Tibial artery (tissue), 4 donors: ENCODE measurements around the gene CAND2.

ENCODE experiments used
- DNase-seq, 2 donors: peaks; one replicate each; pipeline ENCODE4 v3.0.0-alpha.2; 2019
- H3K27ac ChIP-seq, 2 donors: fragments of 200-600 bp; sonication (generic) in 1 of 2; 1 replicate in 1 of 2; 2 replicates in 1 of 2; pipeline ENCODE4 v1.5.1; 2018 to 2019; ENCODE audit warnings: mild to moderate bottlenecking in 1 of 2
- H3K27me3 ChIP-seq, 2 donors: fragments of 200-600 bp; sonication (generic) in 1 of 2; one replicate each; pipeline versions ENCODE4 v1.5.1 to v1.6.0; 2016 to 2019
- H3K36me3 ChIP-seq, 3 donors: fragments of 200-600 bp; sonication (generic) in 2 of 3; one replicate each; pipeline ENCODE4 v1.5.1; 2016 to 2019; ENCODE audit warnings: mild to moderate bottlenecking in 2 of 3
- H3K4me1 ChIP-seq, 4 donors: fragments of 200-600 bp; sonication (generic) in 2 of 4; 1 replicate in 3 of 4; 2 replicates in 1 of 4; pipeline ENCODE4 v1.5.1; 2016 to 2019
- H3K4me3 ChIP-seq, 2 donors: fragments of 200-600 bp; sonication (generic) in 1 of 2; 1 replicate in 1 of 2; 2 replicates in 1 of 2; pipeline ENCODE4 v1.5.1; 2018 to 2019; ENCODE audit warnings: mild to moderate bottlenecking in 2 of 2
- H3K9me3 ChIP-seq, 3 donors: fragments of 200-600 bp; sonication (generic) in 1 of 3; one replicate each; pipeline ENCODE4 v1.5.1; 2016 to 2019
- CTCF ChIP-seq, 2 experiments: fragments of 200-600 bp in 1 of 2; fragments of 450-650 bp in 1 of 2; IDR thresholded peaks; one replicate each; pipeline ENCODE4 v1.5.1; 2017 to 2019; ENCODE audit warnings: antibody characterized with exemption in 2 of 2, mild to moderate bottlenecking in 1 of 2, moderate library complexity in 1 of 2
- intact Hi-C: fragments of 100-400 bp; cut with DNase I; formaldehyde crosslinking; loops from one replicate; pipeline ENCODE4 v1.15.0; 2023; ENCODE audit warnings: low total_unique reads

Gene CAND2

GRCh38 chr3:12808587-12808986 lies 12.1 kb downstream of the CAND2 start:
- Histone ChIP-seq H3K27ac (peak overlapping the region; percentile 46 to 84), H3K9me3 (no peaks in the 10 kb centered on the region), H3K36me3 (peaks cover 12 to 51% (median 24%) of the 10 kb centered on the region in 3 donors), H3K4me3 (no peak overlapping the region), H3K4me1 (peaks cover 0 to 41% (median 20%) of the 10 kb centered on the region in 4 donors), H3K27me3 (no peaks in the 10 kb centered on the region)
- no peak for TF ChIP-seq CTCF (IDR thresholded peaks at IDR 0.05)
- no peak for DNase-seq
- intact Hi-C loops, result no loop called here

- Histone ChIP-seq H3K4me3 (no peak overlapping the region), H3K36me3 (peaks cover 8 to 51% (median 20%) of the 10 kb centered on the region in 3 donors), H3K9me3 (no peaks in the 10 kb centered on the region), H3K4me1 (peaks cover 0 to 41% (median 20%) of the 10 kb centered on the region in 4 donors), H3K27me3 (no peaks in the 10 kb centered on the region), H3K27ac (peak overlapping the region; percentile 46 to 84)
- intact Hi-C loops, result no loop called here
- DNase-seq, result no peak
- TF ChIP-seq CTCF (IDR thresholded peaks at IDR 0.05), result no peak
Measured at GRCh38 chr3:12809001-12809400, 12.5 kb downstream of the CAND2 start.

GRCh38 chr3:12809435-12809834 lies 13.0 kb downstream of the CAND2 start:
- Histone ChIP-seq H3K4me3 (peak overlapping the region; percentile 54 to 56), H3K27ac (peak overlapping the region; percentile 46 to 84)
- no peak for DNase-seq

GRCh38 chr3:12810013-12810780 lies 13.7 kb downstream of the CAND2 start:
- TF ChIP-seq CTCF (IDR thresholded peaks at IDR 0.05), result peak; percentile 87 to 96
- H3K4me1 ChIP-seq, result peaks cover 0 to 41% (median 20%) of the 10 kb centered on the region in 4 donors
- peak; percentile 98 for DNase-seq
- H3K27me3 ChIP-seq, result no peaks in the 10 kb centered on the region
- H3K36me3 ChIP-seq, result peaks cover 8 to 51% (median 23%) of the 10 kb centered on the region in 3 donors
- peak overlapping the region; percentile 46 to 84 for H3K27ac ChIP-seq
- peak overlapping the region; percentile 54 to 56 for H3K4me3 ChIP-seq
- intact Hi-C loops, result loop anchor here (2.0 kb wide), 1 partner anchor 31 kb away; the partner anchor contains the start of gene RPL32
- no peaks in the 10 kb centered on the region for H3K9me3 ChIP-seq

More at GRCh38 chr3:12809435-12809834, 13.0 kb downstream of the CAND2 start:
- intact Hi-C loops, result no loop called here
- Histone ChIP-seq H3K27me3 (no peaks in the 10 kb centered on the region), H3K9me3 (no peaks in the 10 kb centered on the region), H3K4me1 (peaks cover 0 to 41% (median 20%) of the 10 kb centered on the region in 4 donors), H3K36me3 (peaks cover 4 to 51% (median 22%) of the 10 kb centered on the region in 3 donors)
- no peak for TF ChIP-seq CTCF (IDR thresholded peaks at IDR 0.05)

GRCh38 chr3:12810961-12811360 lies 14.5 kb downstream of the CAND2 start:
- TF ChIP-seq CTCF (IDR thresholded peaks at IDR 0.05), result no peak
- Histone ChIP-seq H3K4me1 (peaks cover 0 to 41% (median 20%) of the 10 kb centered on the region in 4 donors), H3K4me3 (peak overlapping the region in 1 of 2 donors; percentile 54), H3K9me3 (no peaks in the 10 kb centered on the region), H3K27ac (peak overlapping the region; percentile 46 to 84), H3K36me3 (peaks cover 12 to 51% (median 30%) of the 10 kb centered on the region in 3 donors), H3K27me3 (no peaks in the 10 kb centered on the region)
- DNase-seq, result no peak
- intact Hi-C loops, result loop anchor here (2.0 kb wide), 1 partner anchor 30 kb away; the partner anchor contains the start of gene RPL32
